Left lobe of liver (tissue), 2 donors: Measurements from ENCODE around the gene EBPL. TPM values are rescaled to one million over a fixed set of nuclear protein-coding genes. Genes with fewer than 3 reads are reported as not detected.

Experiments
- ATAC-seq: fragments of 200-7000 bp; cut with Tn5 transposase; one replicate; pipeline ENCODE4 v1.9.1; 2020; ENCODE audit warnings: mild to moderate bottlenecking, moderate library complexity
- DNase-seq: peaks from one replicate; pipeline ENCODE4 v3.0.0-alpha.2; 2020; ENCODE audit warnings: low spot score
- total RNA-seq: library from RNA; stranded (reverse); gene quantifications from one replicate; pipeline ENCODE4 v1.2.1, GENCODE V29; 2021
- donor health status: DM: no; HTN: no; CAD: no; lungs with moderate emphysema.
- donor health status: DM: no; HTN: yes; CAD: no.

EBPL gene
- total RNA-seq, 1 donor from 2014 or later, result 62.5 TPM

GRCh38 chr13:49678191-49678914 is 12.9 kb downstream of the EBPL start:
- ATAC-seq, result no peak
- DNase-seq, result no peak

GRCh38 chr13:49676581-49677298 is 14.5 kb downstream of the EBPL start:
- DNase-seq (no peak), ATAC-seq (peak; percentile 10)

GRCh38 chr13:49670828-49671227 is 20.5 kb downstream of the EBPL start:
- ATAC-seq, result no peak
- no peak for DNase-seq

GRCh38 chr13:49669735-49670309 is 21.5 kb downstream of the EBPL start:
- ATAC-seq (peak; percentile 98), DNase-seq (peak; percentile 56)

- ATAC-seq, result peak; percentile 41
- DNase-seq, result no peak
Measured at GRCh38 chr13:49667773-49668172, 23.5 kb downstream of the EBPL start.

GRCh38 chr13:49664606-49665005 is 26.7 kb downstream of the EBPL start:
- DNase-seq, result no peak
- no peak for ATAC-seq

- ATAC-seq (no peak), DNase-seq (no peak)
Measured at GRCh38 chr13:49657241-49657641, 34.0 kb downstream of the EBPL start.

- no peak for ATAC-seq
- DNase-seq, result no peak
Measured at GRCh38 chr13:49655906-49656305, 35.4 kb downstream of the EBPL start.

- no peak for DNase-seq
- ATAC-seq, result no peak
Measured at GRCh38 chr13:49654011-49654410, 37.3 kb downstream of the EBPL start.

GRCh38 chr13:49653478-49653877 is 37.8 kb downstream of the EBPL start:
- no peak for ATAC-seq
- DNase-seq, result no peak

GRCh38 chr13:49652355-49653305 is 38.7 kb downstream of the EBPL start:
- DNase-seq (no peak), ATAC-seq (peak; percentile 84)

- ATAC-seq, result no peak
- no peak for DNase-seq
Measured at GRCh38 chr13:49651570-49652354, 39.5 kb downstream of the EBPL start.

- ATAC-seq, result no peak
- no peak for DNase-seq
Measured at GRCh38 chr13:49649963-49650312, 41.3 kb downstream of the EBPL start.

GRCh38 chr13:49649244-49649962 is 41.9 kb downstream of the EBPL start:
- ATAC-seq, result peak; percentile 84
- DNase-seq, result no peak

GRCh38 chr13:49646688-49647087 is 44.6 kb downstream of the EBPL start:
- no peak for DNase-seq
- ATAC-seq, result no peak

- ATAC-seq, result no peak
Measured at GRCh38 chr13:49645451-49645850, 45.8 kb downstream of the EBPL start.

GRCh38 chr13:49643035-49643646 is 48.1 kb downstream of the EBPL start:
- DNase-seq (no peak), ATAC-seq (no peak)

More at GRCh38 chr13:49645451-49645850, 45.8 kb downstream of the EBPL start:
- no peak for DNase-seq

GRCh38 chr13:49641801-49642291 is 49.4 kb downstream of the EBPL start:
- ATAC-seq (peak; percentile 62), DNase-seq (no peak)

GRCh38 chr13:49638744-49639072 is 52.6 kb downstream of the EBPL start:
- ATAC-seq, result no peak
- DNase-seq, result no peak
